GM21717 (cell line): ENCODE measurements around the gene SERINC3.
A peak's percentile ranks its signal among the peaks of the same experiment; 100 is the strongest.
"Not testable (repeated sequence)": the region's sequence is repeated elsewhere in the genome, so short reads cannot be mapped to it uniquely, and the experiment has no call there.

Experiments
- ATAC-seq: cut with Tn5 transposase; IDR thresholded peaks from one replicate; pipeline ENCODE4 v1.9.1; 2021; ENCODE audit warnings: mild to moderate bottlenecking, moderate library complexity; ENCODE audit not compliant: unreplicated experiment

SERINC3 gene

GRCh38 chr20:44521484-44522481 is at the start of gene SERINC3:
Gene SERINC3 (minus strand): TSS chr20:44522070. CDS start chr20:44521951, 119 bp downstream.
- peak; percentile 95 for ATAC-seq

- no peak for ATAC-seq
These were observed 49.6 kb upstream of the SERINC3 start for GRCh38 chr20:44571362-44571988.

GRCh38 chr20:44570367-44570766 is 48.5 kb upstream of the SERINC3 start:
- ATAC-seq: no peak

- no peak for ATAC-seq
These were observed 44.9 kb upstream of the SERINC3 start for GRCh38 chr20:44566811-44567210.

- ATAC-seq: no peak
These were observed 44.1 kb upstream of the SERINC3 start for GRCh38 chr20:44566018-44566417.

- no peak for ATAC-seq
These were observed 40.0 kb upstream of the SERINC3 start for GRCh38 chr20:44561876-44562275.

GRCh38 chr20:44560818-44561217 is 38.9 kb upstream of the SERINC3 start:
- not testable (repeated sequence) for ATAC-seq

GRCh38 chr20:44560229-44560628 is 38.4 kb upstream of the SERINC3 start:
- ATAC-seq: no peak

GRCh38 chr20:44559302-44559701 is 37.4 kb upstream of the SERINC3 start:
- no peak for ATAC-seq

GRCh38 chr20:44552950-44553908 is 31.4 kb upstream of the SERINC3 start:
- no peak for ATAC-seq

GRCh38 chr20:44552568-44552949 is 30.7 kb upstream of the SERINC3 start:
- ATAC-seq: no peak

GRCh38 chr20:44552050-44552449 is 30.2 kb upstream of the SERINC3 start:
- no peak for ATAC-seq

GRCh38 chr20:44549123-44549522 is 27.3 kb upstream of the SERINC3 start:
- ATAC-seq: no peak

- no peak for ATAC-seq
These were observed 25.5 kb upstream of the SERINC3 start for GRCh38 chr20:44547419-44547818.

- no peak for ATAC-seq
These were observed 22.4 kb upstream of the SERINC3 start for GRCh38 chr20:44544263-44544662.

GRCh38 chr20:44543358-44543757 is 21.5 kb upstream of the SERINC3 start:
- ATAC-seq: no peak

GRCh38 chr20:44542890-44543289 is 21.0 kb upstream of the SERINC3 start:
- ATAC-seq: no peak

- ATAC-seq: no peak
These were observed 20.1 kb upstream of the SERINC3 start for GRCh38 chr20:44541992-44542391.

GRCh38 chr20:44540834-44541233 is 19.0 kb upstream of the SERINC3 start:
- no peak for ATAC-seq

GRCh38 chr20:44537993-44538392 is 16.1 kb upstream of the SERINC3 start:
- ATAC-seq: no peak

- ATAC-seq: no peak
These were observed 14.3 kb upstream of the SERINC3 start for GRCh38 chr20:44536175-44536574.
